DMS114 treated with DMSO at 0.1 percent for 48 hours (cell line): ENCODE results near the gene MEF2B.
A peak's percentile ranks its signal among the peaks of the same experiment; 100 is the strongest.

Experiments
- DNase-seq: peaks from one replicate; lab custom pipeline; 2025; ENCODE audit not compliant: unreplicated experiment; lab: John Stamatoyannopoulos, UW

The MEF2B gene

GRCh38 chr19:19170053-19170872, at the start of gene MEF2B:
Gene MEF2B (minus strand): TSS chr19:19170263. CDS start chr19:19150735, 19,528 bp downstream.
- no peak for DNase-seq

GRCh38 chr19:19218911-19219310, 48.8 kb upstream of the MEF2B start:
- DNase-seq = no peak

DNA sequence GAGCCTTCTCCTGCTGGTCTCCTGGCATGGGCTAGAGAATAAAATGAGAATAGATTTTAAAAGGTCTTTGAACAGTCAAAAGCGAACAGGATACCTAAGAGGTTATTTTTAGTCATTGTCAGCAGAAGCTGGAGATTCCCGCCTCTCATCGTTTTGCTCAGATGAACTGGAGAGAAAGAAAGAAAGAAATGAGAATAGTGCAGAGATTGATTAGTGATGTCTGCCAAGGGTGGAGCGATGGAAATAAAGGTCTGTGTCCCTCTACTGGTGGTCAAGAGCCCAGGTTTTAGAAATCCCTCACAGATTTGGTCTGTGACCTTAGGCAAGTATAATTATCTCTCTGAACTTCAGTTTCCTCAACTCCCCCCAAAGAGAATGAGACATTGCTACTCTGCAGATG, 47.0 kb upstream of the MEF2B start:
- peak; percentile 74 for DNase-seq

DNA sequence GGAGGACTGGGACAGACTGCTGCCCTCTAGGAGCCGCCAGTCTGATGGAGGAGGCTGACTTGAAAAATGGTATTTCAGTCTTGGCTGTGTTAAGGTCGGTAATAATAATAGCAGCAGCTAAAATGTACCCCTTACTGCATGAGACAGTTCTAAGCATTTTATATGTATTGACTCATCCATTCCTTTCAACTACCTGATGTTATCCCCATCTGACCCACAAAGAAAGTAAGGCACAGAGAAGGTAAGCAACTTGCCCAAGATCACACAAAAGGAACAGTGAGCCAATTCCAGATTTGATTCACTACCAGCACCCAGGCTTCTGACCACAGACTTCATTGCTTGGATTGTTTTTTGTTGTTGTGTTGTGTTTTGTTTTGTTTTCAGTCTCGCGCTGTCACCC, 45.7 kb upstream of the MEF2B start:
- no peak for DNase-seq

GRCh38 chr19:19214892-19215291, 44.8 kb upstream of the MEF2B start:
- no peak for DNase-seq

DNA sequence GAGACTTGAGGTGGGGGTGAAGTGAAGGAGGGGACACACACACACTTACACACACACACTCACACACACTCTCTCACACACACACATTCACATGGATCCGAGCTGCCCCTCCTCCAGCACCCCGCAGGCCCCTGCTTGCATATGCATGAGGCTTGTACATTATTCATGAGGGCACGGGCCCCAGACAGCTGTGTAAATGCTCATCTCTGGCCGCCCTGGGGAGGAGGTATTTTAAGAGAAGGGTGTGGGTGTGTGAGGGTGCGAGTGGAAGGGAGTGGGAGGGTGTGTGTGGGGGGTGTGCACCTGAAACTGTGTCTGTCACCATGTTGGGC, 44.1 kb upstream of the MEF2B start:
- DNase-seq = no peak

GRCh38 chr19:19213426-19214158, 43.5 kb upstream of the MEF2B start:
- DNase-seq = no peak

DNA sequence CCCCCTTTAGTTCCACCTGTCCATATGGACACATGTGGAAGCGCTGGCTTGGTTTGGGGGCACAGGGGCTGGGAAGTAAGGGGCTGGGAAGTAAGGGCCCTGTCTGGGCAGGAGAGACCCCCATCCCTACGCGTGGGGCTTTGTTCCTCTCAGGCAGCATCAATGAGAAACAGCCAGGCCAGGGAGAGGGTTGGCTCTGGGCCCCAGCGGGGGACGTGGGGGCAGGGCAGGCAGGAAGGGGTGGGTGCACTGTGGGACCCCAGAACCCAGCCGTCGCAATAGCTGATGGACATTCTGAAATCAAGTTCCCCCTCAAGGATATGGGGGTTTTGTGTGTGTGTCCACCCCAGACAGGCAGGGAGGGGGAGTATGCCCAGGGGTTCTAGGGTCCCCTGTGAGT, 42.9 kb upstream of the MEF2B start:
- DNase-seq = no peak

- peak; percentile 19 for DNase-seq
These were observed 41.7 kb upstream of the MEF2B start, which contains the start of gene NCAN for GRCh38 chr19:19211499-19212420. Gene NCAN (plus strand): TSS chr19:19211958. CDS start chr19:19216954, 4,996 bp downstream.

DNA sequence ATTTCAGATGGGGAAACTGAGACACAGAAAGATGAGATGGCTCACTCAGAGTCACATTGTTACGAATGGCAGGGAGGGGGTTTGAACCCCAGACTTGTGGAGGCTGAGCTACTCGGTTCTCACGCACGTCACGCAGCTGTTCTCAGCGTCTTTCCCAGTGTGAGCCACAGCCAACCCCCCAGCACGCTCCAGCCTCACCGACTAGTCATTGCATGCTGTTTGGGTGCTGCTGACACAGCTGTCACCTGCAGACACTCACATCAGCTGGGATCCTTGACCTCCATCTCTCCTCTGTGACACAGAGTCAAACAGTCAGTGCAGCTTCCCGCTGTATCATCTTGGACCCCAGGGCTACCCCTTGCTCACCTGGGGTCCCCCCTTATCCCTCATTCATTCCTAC, 39.3 kb upstream of the MEF2B start:
- DNase-seq = no peak

DNA sequence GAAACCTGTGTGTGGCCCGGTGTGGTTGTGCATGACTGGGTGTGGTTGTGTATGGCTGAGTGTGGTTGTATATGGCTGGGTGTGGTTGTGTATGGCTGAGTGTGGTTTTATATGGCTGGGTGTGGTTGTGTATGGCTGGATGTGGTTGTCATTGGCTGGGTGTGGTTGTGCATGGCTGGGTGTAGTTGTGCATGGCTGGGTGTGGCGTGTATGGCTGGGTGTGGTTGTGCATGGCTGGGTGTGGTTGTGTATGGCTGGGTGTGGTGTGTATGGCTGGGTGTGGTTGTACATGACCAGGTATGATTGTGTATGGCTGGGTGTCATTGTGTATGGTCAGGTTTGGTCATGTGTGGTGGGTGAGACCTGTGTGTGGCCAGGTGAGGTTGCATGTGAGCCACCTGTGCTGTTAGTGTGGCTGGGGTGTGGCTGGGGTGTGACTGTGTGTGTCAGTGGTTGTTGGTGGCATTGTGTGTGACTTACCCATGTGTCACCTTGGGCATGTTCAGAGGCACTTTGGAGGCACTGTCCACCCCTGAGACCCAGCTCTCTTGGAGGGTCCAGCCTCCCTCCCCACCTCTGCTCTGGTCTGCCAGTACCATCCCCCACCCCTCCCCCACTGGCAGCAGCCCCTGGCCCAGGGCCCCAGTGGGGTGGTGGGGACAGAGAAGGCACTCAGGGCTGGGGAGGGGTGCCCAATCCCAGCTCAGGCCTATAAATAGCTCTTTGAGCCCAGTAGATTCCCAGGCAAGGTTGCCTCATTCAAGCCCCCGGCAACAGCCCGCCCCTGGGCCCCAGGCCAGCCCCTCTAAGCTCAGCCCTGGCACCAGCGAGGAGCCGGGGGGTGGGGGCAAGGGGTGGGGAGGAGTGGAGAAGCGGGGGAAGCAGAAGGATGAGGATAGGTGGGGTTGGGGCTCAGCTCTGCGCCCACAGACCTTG, 37.8 kb upstream of the MEF2B start:
- DNase-seq = no peak

- no peak for DNase-seq
These were observed 36.9 kb upstream of the MEF2B start for GRCh38 chr19:19206938-19207337.

GRCh38 chr19:19205416-19206410, 35.6 kb upstream of the MEF2B start:
- DNase-seq = no peak

DNA sequence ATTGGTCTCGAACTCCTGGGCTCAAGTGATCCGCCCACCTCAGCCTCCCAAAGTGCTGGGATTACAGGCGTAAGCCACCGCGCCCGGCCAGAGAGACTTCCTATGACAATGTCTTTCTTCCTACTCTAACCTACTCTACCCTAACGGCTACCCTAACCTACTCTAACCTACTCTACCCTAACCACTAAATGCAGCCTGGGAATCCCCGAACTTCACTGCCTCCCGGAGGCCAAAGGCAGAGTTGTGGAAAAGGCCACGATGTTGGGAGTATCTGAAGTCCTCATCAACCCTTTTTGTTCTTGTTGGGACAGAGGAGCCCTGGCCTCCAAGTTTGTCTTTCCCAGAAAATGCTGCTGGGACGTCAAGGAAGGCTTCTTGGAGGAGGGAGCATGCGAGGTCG, 34.1 kb upstream of the MEF2B start:
- no peak for DNase-seq

DNA sequence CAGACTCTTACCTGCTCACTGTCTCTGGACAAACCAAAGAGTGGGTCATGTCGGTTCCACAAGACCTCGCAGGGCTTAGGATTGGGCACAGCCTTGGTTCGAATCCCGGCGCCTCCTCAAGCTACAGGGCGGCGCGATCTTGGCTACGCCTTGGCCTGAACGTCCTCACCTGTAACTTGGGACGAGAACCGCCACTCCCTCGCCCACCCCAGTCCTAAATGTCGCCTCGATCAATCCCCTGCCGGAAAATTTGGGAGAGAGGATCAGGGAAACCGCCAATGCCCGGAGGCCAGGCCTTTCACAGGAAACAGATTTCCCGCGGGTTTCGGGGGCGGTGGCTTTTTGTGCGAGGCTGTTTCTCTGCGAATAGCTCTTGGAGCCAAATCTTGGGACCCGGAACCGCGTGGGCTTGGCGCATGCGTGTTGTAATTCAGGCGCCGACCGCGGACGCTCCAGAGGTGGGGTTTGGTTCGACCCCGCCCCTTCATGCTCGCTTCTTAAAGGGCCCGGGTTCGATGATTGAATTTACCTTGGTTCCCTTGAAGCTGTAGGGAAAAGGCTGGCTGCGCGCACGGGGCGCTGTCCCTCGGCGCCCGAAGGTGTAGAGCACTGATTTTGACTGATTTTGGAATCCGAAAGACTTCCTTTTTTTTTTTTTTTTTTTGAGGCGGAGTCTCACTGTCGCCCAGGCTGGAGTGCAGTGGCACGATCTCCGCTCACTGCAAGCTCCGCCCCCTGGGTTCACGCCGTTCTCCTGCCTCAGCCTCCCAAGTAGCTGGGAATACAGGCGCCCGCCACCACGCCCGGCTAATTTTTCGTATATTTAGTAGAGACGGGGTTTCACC, 33.2 kb upstream of the MEF2B start, which contains the start of gene NR2C2AP:
TSS of gene NR2C2AP (minus strand) at position 403 of the 845 bp plus-strand sequence. CDS start at position 49, 354 bp downstream.
- DNase-seq = peak; percentile 90

DNA sequence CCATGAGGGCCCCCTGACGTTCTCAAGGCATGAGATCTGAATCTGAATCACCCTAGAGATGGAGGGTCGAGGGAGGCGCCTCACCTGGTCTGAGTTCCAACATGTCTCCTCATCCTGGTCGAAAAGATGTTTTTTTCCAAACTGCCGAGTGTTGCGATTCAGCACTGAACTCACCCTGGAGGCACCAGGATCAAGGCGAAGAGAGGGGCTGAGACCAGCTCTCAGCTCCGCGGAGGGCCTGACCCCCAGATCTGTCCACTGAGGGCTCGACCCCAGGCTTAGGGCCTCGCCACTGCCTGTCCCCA, 32.6 kb upstream of the MEF2B start:
- no peak for DNase-seq

- no peak for DNase-seq
These were observed 31.9 kb upstream of the MEF2B start for GRCh38 chr19:19201697-19202630.
